Stomach (tissue), 4 donors: ENCODE data around the gene SCAMP1.

Experiments used
- EP300 ChIP-seq: sonication (generic); formaldehyde crosslinking; IDR thresholded peaks from one replicate; pipeline ENCODE4 v1.6.1; 2017; ENCODE audit warnings: antibody characterized with exemption
- POLR2A ChIP-seq, 4 donors: fragments of 450-650 bp; IDR thresholded peaks; one replicate each; pipeline ENCODE4 v1.6.1; 2016; ENCODE audit warnings: antibody characterized with exemption in 4 of 4, control low read depth in 2 of 4, mild to moderate bottlenecking in 1 of 4, moderate library complexity in 1 of 4
- POLR2AphosphoS5 ChIP-seq, 3 donors: sonication (generic); formaldehyde crosslinking; IDR thresholded peaks; one replicate each; pipeline ENCODE4 v1.6.1; 2016; ENCODE audit warnings: antibody characterized with exemption in 3 of 3
- TF ChIP-seq, protein P1 (sequence below), 7 experiments: fragments of 450-650 bp in 4 of 7; fragments of 200-600 bp in 3 of 7; sonication (generic) in 3 of 7; IDR thresholded peaks; one replicate each; pipeline ENCODE4 v1.5.1; 2016 to 2019; ENCODE audit warnings: antibody characterized with exemption in 7 of 7, control low read depth in 2 of 7, mild to moderate bottlenecking in 1 of 7

DNA sequence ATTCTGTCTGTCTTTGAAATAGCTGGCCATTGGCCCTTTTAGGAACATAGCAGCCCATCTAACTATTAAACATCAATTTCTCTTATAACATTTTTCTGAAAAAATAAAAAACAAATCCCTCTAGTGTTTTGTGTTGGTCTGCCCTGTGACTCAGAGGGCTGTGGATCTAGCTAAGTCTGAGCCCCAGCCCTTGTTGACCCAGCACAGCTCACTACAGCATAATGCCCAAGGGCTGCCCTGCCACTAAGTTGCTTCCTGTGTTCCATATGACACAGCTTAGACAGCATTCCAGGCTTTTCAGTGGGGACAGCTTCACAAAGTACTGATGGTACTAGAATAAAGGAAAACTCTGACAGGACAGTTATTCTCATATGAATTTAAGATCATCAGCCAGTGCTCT, 136.0 kb downstream of the SCAMP1 start:
- TF ChIP-seq, protein P1, sequence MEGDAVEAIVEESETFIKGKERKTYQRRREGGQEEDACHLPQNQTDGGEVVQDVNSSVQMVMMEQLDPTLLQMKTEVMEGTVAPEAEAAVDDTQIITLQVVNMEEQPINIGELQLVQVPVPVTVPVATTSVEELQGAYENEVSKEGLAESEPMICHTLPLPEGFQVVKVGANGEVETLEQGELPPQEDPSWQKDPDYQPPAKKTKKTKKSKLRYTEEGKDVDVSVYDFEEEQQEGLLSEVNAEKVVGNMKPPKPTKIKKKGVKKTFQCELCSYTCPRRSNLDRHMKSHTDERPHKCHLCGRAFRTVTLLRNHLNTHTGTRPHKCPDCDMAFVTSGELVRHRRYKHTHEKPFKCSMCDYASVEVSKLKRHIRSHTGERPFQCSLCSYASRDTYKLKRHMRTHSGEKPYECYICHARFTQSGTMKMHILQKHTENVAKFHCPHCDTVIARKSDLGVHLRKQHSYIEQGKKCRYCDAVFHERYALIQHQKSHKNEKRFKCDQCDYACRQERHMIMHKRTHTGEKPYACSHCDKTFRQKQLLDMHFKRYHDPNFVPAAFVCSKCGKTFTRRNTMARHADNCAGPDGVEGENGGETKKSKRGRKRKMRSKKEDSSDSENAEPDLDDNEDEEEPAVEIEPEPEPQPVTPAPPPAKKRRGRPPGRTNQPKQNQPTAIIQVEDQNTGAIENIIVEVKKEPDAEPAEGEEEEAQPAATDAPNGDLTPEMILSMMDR (IDR thresholded peaks at IDR 0.05) = no peak
- TF ChIP-seq POLR2A (IDR thresholded peaks at IDR 0.05) (no peak), EP300 (no peak), POLR2AphosphoS5 (IDR thresholded peaks at IDR 0.05) (peak in 1 of 3 donors; percentile 48)
